Lower leg skin (tissue), 4 donors: ENCODE measurements around the gene RNF43. TPM values are rescaled to one million over a fixed set of nuclear protein-coding genes. Genes with fewer than 3 reads are reported as not detected.

Experiments used
- DNase-seq, 2 donors: peaks; one replicate each; pipeline ENCODE4 v3.0.0-alpha.2; 2019; ENCODE audit warnings: low spot score in 2 of 2
- H3K4me3 ChIP-seq: fragments of 200-600 bp; sonication (generic); 2 replicates; pipeline ENCODE4 v1.5.1; 2017; ENCODE audit warnings: mild to moderate bottlenecking, low read depth; ENCODE audit not compliant: poor library complexity, severe bottlenecking
- CTCF ChIP-seq, 3 donors: fragments of 450-650 bp; IDR thresholded peaks; one replicate each; pipeline ENCODE4 v1.5.1; 2016; ENCODE audit warnings: antibody characterized with exemption in 3 of 3, mild to moderate bottlenecking in 3 of 3, moderate library complexity in 2 of 3
- POLR2A ChIP-seq, 2 donors: fragments of 450-650 bp; IDR thresholded peaks; one replicate each; pipeline ENCODE4 v1.6.1; 2016 to 2017; ENCODE audit warnings: antibody characterized with exemption in 2 of 2, mild to moderate bottlenecking in 1 of 2, moderate library complexity in 1 of 2
- WGBS, 2 donors: methylation state at CpG; one replicate each; pipeline ENCODE4 v1.1.5; 2018; 5-methylcytosine and 5-hydroxymethylcytosine counted together
- intact Hi-C: fragments of 100-400 bp; cut with DNase I; formaldehyde crosslinking; loops from one replicate; pipeline ENCODE4 v1.15.0; 2023; ENCODE audit warnings: low total_unique reads
- total RNA-seq, 4 donors: library from RNA; depleted of rRNA; stranded (reverse); fragments of >200 nt; gene quantifications; one replicate each; pipeline ENCODE4 v1.1.0, GENCODE V29; 2016

The RNF43 gene
- total RNA-seq, 4 donors from 2014 or later, result 11.0 to 20.0 (median 18.4) TPM

- TF ChIP-seq CTCF (IDR thresholded peaks at IDR 0.05) (no peak), POLR2A (IDR thresholded peaks at IDR 0.05) (no peak)
- WGBS, 2 donors, result 42 to 52% methylated on average over 3 of the region's 3 CpGs
- no peak overlapping the region for H3K4me3 ChIP-seq
- no peak for DNase-seq
- intact Hi-C loops, result no loop called here
These were observed 28.8 kb downstream of the RNF43 start for GRCh38 chr17:58388302-58389190.

- intact Hi-C loops, result no loop called here
- no peak for DNase-seq
- H3K4me3 ChIP-seq, result no peak overlapping the region
- no peak for TF ChIP-seq POLR2A (IDR thresholded peaks at IDR 0.05)
- no peak for TF ChIP-seq CTCF (IDR thresholded peaks at IDR 0.05)
- WGBS, 2 donors, result 45 to 65% methylated on average over 1 of the region's 1 CpG
These were observed 29.5 kb downstream of the RNF43 start for GRCh38 chr17:58387834-58388233.

- intact Hi-C loops, result no loop called here
- DNase-seq, result no peak
- WGBS, 2 donors, result 85 to 87% methylated on average over 3 of the region's 3 CpGs
- no peak overlapping the region for H3K4me3 ChIP-seq
- TF ChIP-seq POLR2A (IDR thresholded peaks at IDR 0.05) (no peak), CTCF (IDR thresholded peaks at IDR 0.05) (no peak)
These were observed 30.6 kb downstream of the RNF43 start for GRCh38 chr17:58386708-58387107.

- no peak overlapping the region for H3K4me3 ChIP-seq
- no peak for TF ChIP-seq POLR2A (IDR thresholded peaks at IDR 0.05)
- TF ChIP-seq CTCF (IDR thresholded peaks at IDR 0.05), result no peak
- intact Hi-C loops, result no loop called here
- DNase-seq, result no peak
- 76 to 87% methylated on average over 4 of the region's 4 CpGs for WGBS, 2 donors
These were observed 31.9 kb downstream of the RNF43 start for GRCh38 chr17:58385359-58385899.

GRCh38 chr17:58384897-58385296, 32.4 kb downstream of the RNF43 start:
- intact Hi-C loops, result no loop called here
- DNase-seq, result no peak
- TF ChIP-seq CTCF (IDR thresholded peaks at IDR 0.05) (no peak), POLR2A (IDR thresholded peaks at IDR 0.05) (no peak)
- no peak overlapping the region for H3K4me3 ChIP-seq
- 57 to 76% methylated on average over 3 of the region's 3 CpGs for WGBS, 2 donors
